GM18868 (cell line): ENCODE data around the gene MCTP1.

Source experiments
- ATAC-seq: cut with Tn5 transposase; IDR thresholded peaks from one replicate; pipeline ENCODE4 v1.9.1; 2021; ENCODE audit warnings: mild to moderate bottlenecking, moderate library complexity; ENCODE audit not compliant: unreplicated experiment

MCTP1 gene

GRCh38 chr5:94778299-94778698 is 506.6 kb downstream of the MCTP1 start:
- no peak for ATAC-seq

- no peak for ATAC-seq
Measured at GRCh38 chr5:94777056-94777880, 507.6 kb downstream of the MCTP1 start.

GRCh38 chr5:94776167-94776566 is 508.7 kb downstream of the MCTP1 start:
- no peak for ATAC-seq

- no peak for ATAC-seq
Measured at GRCh38 chr5:94775088-94775487, 509.8 kb downstream of the MCTP1 start.

GRCh38 chr5:94771742-94772141 is 513.2 kb downstream of the MCTP1 start:
- ATAC-seq: no peak

GRCh38 chr5:94769996-94770395 is 514.9 kb downstream of the MCTP1 start:
- ATAC-seq: no peak

GRCh38 chr5:94761786-94762185 is 523.1 kb downstream of the MCTP1 start:
- ATAC-seq: no peak

- no peak for ATAC-seq
Measured at GRCh38 chr5:94761055-94761454, 523.8 kb downstream of the MCTP1 start.

- no peak for ATAC-seq
Measured at GRCh38 chr5:94759961-94760360, 524.9 kb downstream of the MCTP1 start.

GRCh38 chr5:94759022-94759421 is 525.9 kb downstream of the MCTP1 start:
- no peak for ATAC-seq

GRCh38 chr5:94754824-94755223 is 530.1 kb downstream of the MCTP1 start:
- ATAC-seq: no peak

- ATAC-seq: no peak
Measured at GRCh38 chr5:94751460-94751859, 533.4 kb downstream of the MCTP1 start.

GRCh38 chr5:94750681-94751080 is 534.2 kb downstream of the MCTP1 start:
- ATAC-seq: no peak

- peak; percentile 27 for ATAC-seq
Measured at GRCh38 chr5:94749042-94749441, 535.9 kb downstream of the MCTP1 start.

GRCh38 chr5:94748212-94748611 is 536.7 kb downstream of the MCTP1 start:
- ATAC-seq: no peak

- no peak for ATAC-seq
Measured at GRCh38 chr5:94747371-94747770, 537.5 kb downstream of the MCTP1 start.

- ATAC-seq: peak; percentile 38
Measured at GRCh38 chr5:94746731-94747124, 538.2 kb downstream of the MCTP1 start.

GRCh38 chr5:94745786-94746730 is 538.8 kb downstream of the MCTP1 start:
- ATAC-seq: peak; percentile 78

GRCh38 chr5:94744906-94745305 is 540.0 kb downstream of the MCTP1 start:
- ATAC-seq: peak; percentile 27

GRCh38 chr5:94742852-94743251 is 542.0 kb downstream of the MCTP1 start:
- no peak for ATAC-seq

- ATAC-seq: no peak
Measured at GRCh38 chr5:94740286-94740685, 544.6 kb downstream of the MCTP1 start.

- ATAC-seq: no peak
Measured at GRCh38 chr5:94736498-94736897, 548.4 kb downstream of the MCTP1 start.
